K562 (cell line): Measurements from ENCODE around the gene CACYBP. TPM values are rescaled to one million over a fixed set of nuclear protein-coding genes. Genes with fewer than 3 reads are reported as not detected.
A peak's percentile ranks its signal among the peaks of the same experiment; 100 is the strongest.

ENCODE experiments used
- ADNP ChIP-seq: fragments of 200-800 bp; sonication (Bioruptor generic); IDR thresholded peaks from 2 replicates; pipeline ENCODE4 v1.6.1; 2016; ENCODE audit warnings: missing genetic modification characterization, missing compliant biosample characterization
- CBX1 ChIP-seq: sonication (generic); IDR thresholded peaks from 2 replicates; pipeline ENCODE4 v1.6.1; 2016; ENCODE audit warnings: antibody characterized with exemption, low read depth, mild to moderate bottlenecking
- DIDO1 ChIP-seq: fragments of 450-650 bp; IDR thresholded peaks from 2 replicates; pipeline ENCODE4 v1.6.1; 2016; ENCODE audit warnings: low read depth, missing biosample characterization, missing genetic modification characterization
- HDAC3 ChIP-seq: fragments of 450-650 bp; IDR thresholded peaks from 2 replicates; pipeline ENCODE4 v1.6.1; 2018; ENCODE audit warnings: borderline replicate concordance, mild to moderate bottlenecking, moderate library complexity; ENCODE audit not compliant: partially characterized antibody
- KDM5B ChIP-seq: fragments of 200-600 bp; sonication (generic); IDR thresholded peaks from 2 replicates; pipeline ENCODE4 v1.6.1; 2012; ENCODE audit warnings: low read depth, mild to moderate bottlenecking, moderate library complexity, low read length, control low read depth, inconsistent platforms; ENCODE audit not compliant: insufficient replicate concordance
- MCM7 ChIP-seq, 2 experiments: fragments of 450-650 bp; IDR thresholded peaks; 2 replicates each; pipeline ENCODE4 v1.6.1; 2016 to 2018
- NR2C1 ChIP-seq, 2 experiments: fragments of 450-650 bp; IDR thresholded peaks; 2 replicates each; pipeline ENCODE4 v1.6.1; 2017; ENCODE audit warnings: mild to moderate bottlenecking in 2 of 2, antibody characterized with exemption in 1 of 2, inconsistent platforms in 1 of 2, missing compliant biosample characterization in 1 of 2, missing genetic modification characterization in 1 of 2
- STAT5A ChIP-seq: IDR thresholded peaks from 2 replicates; pipeline ENCODE4 v1.6.1; 2012; ENCODE audit warnings: low read length, inconsistent platforms, borderline replicate concordance
- THRA ChIP-seq: fragments of 450-650 bp; IDR thresholded peaks from 2 replicates; pipeline ENCODE4 v1.6.1; 2017; ENCODE audit warnings: mild to moderate bottlenecking, moderate library complexity
- TSC22D4 ChIP-seq: fragments of 450-650 bp; IDR thresholded peaks from 2 replicates; pipeline ENCODE4 v1.6.1; 2016; ENCODE audit warnings: missing genetic modification characterization, missing biosample characterization, control low read depth
- ZFP30 ChIP-seq: fragments of 250-450 bp; sonication (Bioruptor Pico); IDR thresholded peaks from 2 replicates; pipeline ENCODE4 v1.8.0; 2022; ENCODE audit warnings: moderate library complexity, mild to moderate bottlenecking, inconsistent platforms, borderline replicate concordance
- ZNF175 ChIP-seq: fragments of 200-800 bp; sonication (Bioruptor generic); IDR thresholded peaks from 2 replicates; pipeline ENCODE4 v1.6.1; 2016; ENCODE audit warnings: low read depth, mild to moderate bottlenecking, missing genetic modification characterization, missing compliant biosample characterization
- ZNF263 ChIP-seq: sonication (generic); formaldehyde crosslinking; IDR thresholded peaks from 2 replicates; pipeline ENCODE4 v1.8.0; 2022; ENCODE audit warnings: mild to moderate bottlenecking, missing genetic modification reagents, borderline replicate concordance
- ZNF318 ChIP-seq, 2 experiments: fragments of 450-650 bp; IDR thresholded peaks; 2 replicates each; pipeline ENCODE4 v1.6.1; 2016; ENCODE audit warnings: mild to moderate bottlenecking in 2 of 2, borderline replicate concordance in 1 of 2, low read depth in 1 of 2, moderate library complexity in 1 of 2
- ZNF780A ChIP-seq: fragments of 250-450 bp; sonication (Bioruptor Pico); IDR thresholded peaks from 2 replicates; pipeline ENCODE4 v1.5.0; 2021; ENCODE audit warnings: mild to moderate bottlenecking
- polyA plus RNA-seq, 8 experiments: library from polyadenylated mRNA; depleted of rRNA in 4 of 8; stranded (reverse) in 5 of 8; unstranded in 3 of 8; fragments of >200 nt; fragmentation: Nextera tagmentation in 2 of 8; fragmentation: Illumina TruSeq in 1 of 8; extraction: Ambion mirVana in 2 of 8; extraction: Trizol in 1 of 8; gene quantifications; 2 replicates each; pipeline versions ENCODE4 v1.2.1 to v1.2.3, GENCODE V29; 2011 to 2014; ENCODE audit warnings: inconsistent platforms in 1 of 8, missing spikeins in 1 of 8
- total RNA-seq, 7 experiments: library from RNA; depleted of rRNA in 6 of 7; stranded (reverse); fragments of >200 nt in 6 of 7; fragmentation: Illumina TruSeq in 2 of 7; extraction: Trizol in 2 of 7; gene quantifications; 2 replicates each; pipeline versions ENCODE4 v1.2.1 to v1.2.3, GENCODE V29; 2011 to 2021; ENCODE audit warnings: low replicate concordance in 1 of 7

CACYBP gene
- total and polyA plus RNA-seq, 9 of the 15 experiments (the other 6 are each of a cell fraction or from before 2014, with no cell fraction given): 147 to 1,576 (median 488) TPM

- peak; percentile 98 for TF ChIP-seq KDM5B
- no peak for TF ChIP-seq ADNP (tag)
- TF ChIP-seq DIDO1 (tag): peak; percentile 98
- peak; percentile 88 for TF ChIP-seq NR2C1 (IDR thresholded peaks at IDR 0.05)
- TF ChIP-seq NR2C1 (tag; IDR thresholded peaks at IDR 0.05): peak; percentile 85
- TF ChIP-seq ZNF318 (IDR thresholded peaks at IDR 0.05; ENCODE audit: borderline replicate concordance in 1 of 2, low read depth in 1 of 2): peak in 1 of 2 experiments; percentile 79; a peak in 2 of 4 replicates
- peak; percentile 35; the same call in 1 of the 2 replicates for TF ChIP-seq CBX1
- TF ChIP-seq ZFP30 (CRISPR knock-in tag): no peak
- TF ChIP-seq THRA: no peak
- TF ChIP-seq STAT5A: no peak
- peak; percentile 91; the same call in 1 of the 2 replicates for TF ChIP-seq ZNF175 (CRISPR knock-in tag)
- no peak for TF ChIP-seq TSC22D4 (tag)
- TF ChIP-seq MCM7 (IDR thresholded peaks at IDR 0.05): no peak
- no peak for TF ChIP-seq ZNF780A (CRISPR knock-in tag)
- TF ChIP-seq HDAC3: peak; percentile 78
- peak; percentile 68; the same call in 1 of the 2 replicates for TF ChIP-seq ZNF263 (CRISPR knock-in tag)
Measured at GRCh38 chr1:174999216-174999935, 371 bp upstream of the CACYBP start (continued).
